Neural cell (in vitro differentiated cells): Measurements from ENCODE around the gene EYS. TPM values are rescaled to one million over a fixed set of nuclear protein-coding genes. Genes with fewer than 3 reads are reported as not detected.
A peak's percentile ranks its signal among the peaks of the same experiment; 100 is the strongest.

Source experiments
- H2AFZ ChIP-seq: fragments of 200-600, 300-800 bp; sonication (generic), shearing (Covaris generic); 2 replicates; pipeline ENCODE4 v1.6.0; 2014; ENCODE audit warnings: low read depth, mild to moderate bottlenecking, antibody characterized with exemption, low read length, moderate library complexity
- H3F3A ChIP-seq: fragments of 200-600 bp; shearing (Covaris generic); 2 replicates; pipeline ENCODE4 v1.6.1; 2016; ENCODE audit warnings: mild to moderate bottlenecking, moderate library complexity, mixed read lengths, antibody characterized with exemption, low read length; ENCODE audit not compliant: insufficient read depth, poor library complexity, severe bottlenecking
- H3K27ac ChIP-seq: fragments of 200-600, 300-800 bp; sonication (generic), shearing (Covaris generic); 2 replicates; pipeline ENCODE4 v1.5.1; 2014; ENCODE audit warnings: mild to moderate bottlenecking, low read length, moderate library complexity
- H3K27me3 ChIP-seq: fragments of 300-800, 200-600 bp; sonication (generic), shearing (Covaris generic); 2 replicates; pipeline ENCODE4 v1.6.0; 2014; ENCODE audit warnings: mild to moderate bottlenecking, low read depth, low read length, moderate library complexity; ENCODE audit not compliant: insufficient read depth
- H3K36me3 ChIP-seq: fragments of 300-800, 200-600 bp; sonication (generic), shearing (Covaris generic); 2 replicates; pipeline ENCODE4 v1.5.1; 2014; ENCODE audit warnings: mild to moderate bottlenecking, antibody characterized with exemption, low read length, moderate library complexity; ENCODE audit not compliant: insufficient read depth
- H3K4me2 ChIP-seq: fragments of 300-800, 200-600 bp; sonication (generic), shearing (Covaris generic); 2 replicates; pipeline ENCODE4 v1.6.0; 2014; ENCODE audit warnings: mild to moderate bottlenecking, low read length
- H3K4me3 ChIP-seq: fragments of 300-800, 200-600 bp; sonication (generic), shearing (Covaris generic); 2 replicates; pipeline ENCODE4 v1.5.1; 2014; ENCODE audit warnings: mild to moderate bottlenecking, low read length, moderate library complexity
- H3K79me2 ChIP-seq: fragments of 200-600 bp; shearing (Covaris generic); replicated peaks from 2 replicates; pipeline ENCODE4 v1.6.0; 2014; ENCODE audit warnings: mild to moderate bottlenecking, low read length, moderate library complexity; ENCODE audit not compliant: insufficient read depth
- H3K9ac ChIP-seq: fragments of 300-800, 200-600 bp; sonication (generic), shearing (Covaris generic); 2 replicates; pipeline ENCODE4 v1.6.1; 2016; ENCODE audit warnings: mild to moderate bottlenecking, low read length, mixed read lengths
- H3K9me2 ChIP-seq: fragments of 200-600 bp; shearing (Covaris generic); 2 replicates; pipeline ENCODE4 v1.6.1; 2016; ENCODE audit warnings: mild to moderate bottlenecking, low read length, mixed read lengths; ENCODE audit not compliant: insufficient read depth
- H3K9me3 ChIP-seq: fragments of 200-600, 300-800 bp; sonication (generic), shearing (Covaris generic); 2 replicates; pipeline ENCODE4 v1.6.1; 2016; ENCODE audit warnings: mild to moderate bottlenecking, mixed run types, low read length, moderate library complexity, mixed read lengths
- H4K20me1 ChIP-seq: fragments of 200-600 bp; shearing (Covaris generic); 2 replicates; pipeline ENCODE4 v1.6.1; 2016; ENCODE audit warnings: mild to moderate bottlenecking, mixed run types; ENCODE audit not compliant: insufficient read depth
- EP300 ChIP-seq: fragments of 450-650 bp; conservative IDR thresholded peaks from 2 replicates; pipeline ENCODE4 v1.6.1; 2014; ENCODE audit warnings: antibody characterized with exemption, mild to moderate bottlenecking, moderate library complexity; ENCODE audit not compliant: poor library complexity, severe bottlenecking
- EZH2 ChIP-seq: fragments of 200-600, 300-800 bp; shearing (Covaris generic), sonication (generic); IDR thresholded peaks from 2 replicates; pipeline ENCODE4 v1.6.1; 2014; ENCODE audit warnings: antibody characterized with exemption, low read length, borderline replicate concordance, mild to moderate bottlenecking; ENCODE audit not compliant: insufficient read depth, poor library complexity, severe bottlenecking
- MXI1 ChIP-seq: fragments of 450-650 bp; conservative IDR thresholded peaks from 2 replicates; pipeline ENCODE4 v1.6.1; 2014; ENCODE audit warnings: antibody characterized with exemption, mild to moderate bottlenecking; ENCODE audit not compliant: poor library complexity, severe bottlenecking
- POLR2AphosphoS5 ChIP-seq: IDR thresholded peaks from 2 replicates; pipeline ENCODE4 v1.6.1; 2012
- RAD21 ChIP-seq: fragments of 450-650 bp; conservative IDR thresholded peaks from 2 replicates; pipeline ENCODE4 v1.6.1; 2014; ENCODE audit warnings: antibody characterized with exemption, mild to moderate bottlenecking, moderate library complexity
- SMC3 ChIP-seq: fragments of 450-650 bp; conservative IDR thresholded peaks from 2 replicates; pipeline ENCODE4 v1.6.1; 2014; ENCODE audit warnings: antibody characterized with exemption, mild to moderate bottlenecking, moderate library complexity; ENCODE audit not compliant: poor library complexity
- TAF1 ChIP-seq: IDR thresholded peaks from 2 replicates; pipeline ENCODE4 v1.6.1; 2012; ENCODE audit warnings: low read depth
- polyA plus RNA-seq: library from polyadenylated mRNA; depleted of rRNA; stranded (reverse); fragments of >200 nt; gene quantifications from 2 replicates; pipeline ENCODE4 v1.2.3, GENCODE V29; 2014
- TF ChIP-seq, protein P1 (sequence below): fragments of 450-650 bp; IDR thresholded peaks from 2 replicates; pipeline ENCODE4 v1.5.1; 2014; ENCODE audit warnings: antibody characterized with exemption, mild to moderate bottlenecking, moderate library complexity; ENCODE audit not compliant: poor library complexity, severe bottlenecking
- TF ChIP-seq, protein P2 (sequence below): IDR thresholded peaks from 2 replicates; pipeline ENCODE4 v1.6.1; 2012; ENCODE audit warnings: borderline replicate concordance

EYS gene
- polyA plus RNA-seq, 1 donor from 2014 or later = 0.38 TPM

DNA sequence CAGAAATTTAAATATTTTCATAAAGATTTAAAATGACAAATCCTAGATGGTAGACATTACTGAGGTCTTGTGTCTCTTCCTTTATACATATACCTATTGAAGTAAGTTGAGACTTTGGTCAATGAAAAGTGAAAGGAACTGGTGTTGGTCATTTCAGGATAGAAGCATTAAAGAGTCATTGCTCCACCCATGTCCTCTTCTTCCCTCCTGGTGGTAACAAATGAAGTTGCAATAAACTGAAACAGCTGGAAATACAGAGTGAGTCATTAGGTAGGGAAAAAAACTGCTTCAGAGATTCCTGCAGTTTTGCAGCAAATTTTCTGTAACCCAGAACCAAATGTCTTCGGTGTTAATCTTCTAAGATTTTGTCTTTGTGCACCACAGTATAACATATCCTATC is 448.0 kb downstream of the EYS start:
- H3K79me2 ChIP-seq = no peaks in the 10 kb centered on the region
- no peak overlapping the region for H3K4me2 ChIP-seq
- H4K20me1 ChIP-seq = no peaks in the 10 kb centered on the region
- no peaks in the 10 kb centered on the region for H3K9me3 ChIP-seq
- H3K9me2 ChIP-seq = no peaks in the 10 kb centered on the region
- H3K4me3 ChIP-seq = no peak overlapping the region
- H2AFZ ChIP-seq = no peak overlapping the region
- no peak overlapping the region for H3K9ac ChIP-seq
- H3F3A ChIP-seq = no peaks in the 10 kb centered on the region
- TF ChIP-seq, protein P1, sequence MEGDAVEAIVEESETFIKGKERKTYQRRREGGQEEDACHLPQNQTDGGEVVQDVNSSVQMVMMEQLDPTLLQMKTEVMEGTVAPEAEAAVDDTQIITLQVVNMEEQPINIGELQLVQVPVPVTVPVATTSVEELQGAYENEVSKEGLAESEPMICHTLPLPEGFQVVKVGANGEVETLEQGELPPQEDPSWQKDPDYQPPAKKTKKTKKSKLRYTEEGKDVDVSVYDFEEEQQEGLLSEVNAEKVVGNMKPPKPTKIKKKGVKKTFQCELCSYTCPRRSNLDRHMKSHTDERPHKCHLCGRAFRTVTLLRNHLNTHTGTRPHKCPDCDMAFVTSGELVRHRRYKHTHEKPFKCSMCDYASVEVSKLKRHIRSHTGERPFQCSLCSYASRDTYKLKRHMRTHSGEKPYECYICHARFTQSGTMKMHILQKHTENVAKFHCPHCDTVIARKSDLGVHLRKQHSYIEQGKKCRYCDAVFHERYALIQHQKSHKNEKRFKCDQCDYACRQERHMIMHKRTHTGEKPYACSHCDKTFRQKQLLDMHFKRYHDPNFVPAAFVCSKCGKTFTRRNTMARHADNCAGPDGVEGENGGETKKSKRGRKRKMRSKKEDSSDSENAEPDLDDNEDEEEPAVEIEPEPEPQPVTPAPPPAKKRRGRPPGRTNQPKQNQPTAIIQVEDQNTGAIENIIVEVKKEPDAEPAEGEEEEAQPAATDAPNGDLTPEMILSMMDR = no peak
- TF ChIP-seq EZH2 = no peak
- TF ChIP-seq, protein P2, sequence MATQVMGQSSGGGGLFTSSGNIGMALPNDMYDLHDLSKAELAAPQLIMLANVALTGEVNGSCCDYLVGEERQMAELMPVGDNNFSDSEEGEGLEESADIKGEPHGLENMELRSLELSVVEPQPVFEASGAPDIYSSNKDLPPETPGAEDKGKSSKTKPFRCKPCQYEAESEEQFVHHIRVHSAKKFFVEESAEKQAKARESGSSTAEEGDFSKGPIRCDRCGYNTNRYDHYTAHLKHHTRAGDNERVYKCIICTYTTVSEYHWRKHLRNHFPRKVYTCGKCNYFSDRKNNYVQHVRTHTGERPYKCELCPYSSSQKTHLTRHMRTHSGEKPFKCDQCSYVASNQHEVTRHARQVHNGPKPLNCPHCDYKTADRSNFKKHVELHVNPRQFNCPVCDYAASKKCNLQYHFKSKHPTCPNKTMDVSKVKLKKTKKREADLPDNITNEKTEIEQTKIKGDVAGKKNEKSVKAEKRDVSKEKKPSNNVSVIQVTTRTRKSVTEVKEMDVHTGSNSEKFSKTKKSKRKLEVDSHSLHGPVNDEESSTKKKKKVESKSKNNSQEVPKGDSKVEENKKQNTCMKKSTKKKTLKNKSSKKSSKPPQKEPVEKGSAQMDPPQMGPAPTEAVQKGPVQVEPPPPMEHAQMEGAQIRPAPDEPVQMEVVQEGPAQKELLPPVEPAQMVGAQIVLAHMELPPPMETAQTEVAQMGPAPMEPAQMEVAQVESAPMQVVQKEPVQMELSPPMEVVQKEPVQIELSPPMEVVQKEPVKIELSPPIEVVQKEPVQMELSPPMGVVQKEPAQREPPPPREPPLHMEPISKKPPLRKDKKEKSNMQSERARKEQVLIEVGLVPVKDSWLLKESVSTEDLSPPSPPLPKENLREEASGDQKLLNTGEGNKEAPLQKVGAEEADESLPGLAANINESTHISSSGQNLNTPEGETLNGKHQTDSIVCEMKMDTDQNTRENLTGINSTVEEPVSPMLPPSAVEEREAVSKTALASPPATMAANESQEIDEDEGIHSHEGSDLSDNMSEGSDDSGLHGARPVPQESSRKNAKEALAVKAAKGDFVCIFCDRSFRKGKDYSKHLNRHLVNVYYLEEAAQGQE = no peak
- no peaks in the 10 kb centered on the region for H3K27me3 ChIP-seq
- no peak overlapping the region for H3K27ac ChIP-seq
- H3K36me3 ChIP-seq = no peaks in the 10 kb centered on the region

DNA sequence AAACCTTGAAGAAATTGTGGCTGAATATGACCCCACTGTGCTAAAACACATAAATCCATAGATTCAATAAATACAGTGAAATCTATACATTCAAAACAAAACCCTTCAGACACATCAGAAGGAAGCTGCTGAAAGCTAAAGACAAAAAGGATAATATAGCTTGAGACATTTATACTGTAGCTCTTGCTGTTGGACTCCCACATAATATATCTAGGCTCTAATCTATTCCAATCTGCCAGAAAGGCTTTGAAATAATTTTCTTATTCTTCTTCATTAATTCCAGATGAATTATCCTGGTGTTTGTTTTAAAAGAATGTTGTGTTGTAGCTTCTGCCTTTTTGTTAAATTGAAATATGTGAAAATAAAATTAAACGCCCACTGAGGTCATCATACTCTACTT is 454.0 kb downstream of the EYS start:
- Histone ChIP-seq H3K9me3 (no peaks in the 10 kb centered on the region), H3K36me3 (no peaks in the 10 kb centered on the region), H4K20me1 (no peaks in the 10 kb centered on the region), H3K27me3 (no peaks in the 10 kb centered on the region), H3F3A (no peaks in the 10 kb centered on the region), H3K79me2 (no peaks in the 10 kb centered on the region), H2AFZ (no peak overlapping the region), H3K9ac (no peak overlapping the region), H3K4me2 (no peak overlapping the region), H3K9me2 (no peaks in the 10 kb centered on the region), H3K27ac (no peak overlapping the region), H3K4me3 (no peak overlapping the region)
- no peak for TF ChIP-seq POLR2AphosphoS5

DNA sequence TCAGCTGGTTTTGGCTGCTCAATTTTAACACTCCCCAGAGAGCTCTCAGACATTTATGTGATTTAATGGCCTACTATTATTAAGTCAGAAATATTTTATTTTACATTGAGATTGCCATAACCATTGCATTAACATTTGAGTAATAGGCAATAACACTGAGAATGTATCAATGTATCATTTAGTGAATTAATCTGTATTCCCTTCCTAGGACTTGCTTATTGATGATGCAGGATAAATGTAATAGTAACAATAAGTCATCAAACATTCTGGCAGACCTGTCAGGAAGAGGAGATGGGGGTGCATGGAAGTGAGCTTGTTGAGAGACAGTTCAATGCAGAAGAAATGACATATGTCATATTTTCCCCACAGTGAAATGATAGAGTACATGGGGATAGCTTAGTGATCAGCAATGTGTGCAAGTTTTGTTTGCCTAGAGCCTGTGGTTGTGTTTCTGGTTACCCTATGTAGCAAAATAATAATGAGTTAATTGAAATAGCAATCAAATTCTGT is 458.9 kb downstream of the EYS start:
- TF ChIP-seq TAF1 (no peak), EP300 (peak; percentile 99), MXI1 (no peak), EZH2 (no peak), SMC3 (no peak), RAD21 (no peak), POLR2AphosphoS5 (peak; percentile 94)
- TF ChIP-seq, protein P2 = peak; percentile 98
- TF ChIP-seq, protein P1 = no peak
- Histone ChIP-seq H3K36me3 (no peaks in the 10 kb centered on the region), H3K9ac (no peak overlapping the region), H3F3A (peaks cover 6% of the 10 kb centered on the region), H4K20me1 (no peaks in the 10 kb centered on the region), H3K79me2 (no peaks in the 10 kb centered on the region), H3K4me2 (no peak overlapping the region), H3K9me3 (no peaks in the 10 kb centered on the region), H3K9me2 (no peaks in the 10 kb centered on the region), H3K27ac (peak overlapping the region; percentile 8), H2AFZ (no peak overlapping the region), H3K27me3 (no peaks in the 10 kb centered on the region), H3K4me3 (no peak overlapping the region)
